Forelimb muscle (tissue), 1 donor: ENCODE results near the gene MGAT4B. TPM values are rescaled to one million over a fixed set of nuclear protein-coding genes. Genes with fewer than 3 reads are reported as not detected.
A peak's percentile ranks its signal among the peaks of the same experiment; 100 is the strongest.

Experiments
- DNase-seq: peaks from one replicate; pipeline ENCODE4 v3.0.0-alpha.2; 2013; ENCODE audit warnings: low read depth
- polyA plus RNA-seq: library from polyadenylated mRNA; unstranded; fragments of 120-200 nt; gene quantifications from one replicate; pipeline ENCODE4 v1.2.1, GENCODE V29; 2013; ENCODE audit not compliant: insufficient read length

The MGAT4B gene
- polyA plus RNA-seq, 1 donor, result 60.7 TPM

GRCh38 chr5:179825655-179826182, 19.1 kb upstream of the MGAT4B start:
- DNase-seq, result no peak

GRCh38 chr5:179824745-179825112, 18.1 kb upstream of the MGAT4B start:
- DNase-seq, result no peak

- DNase-seq, result no peak
Observed at GRCh38 chr5:179823937-179824744, 17.5 kb upstream of the MGAT4B start.

- no peak for DNase-seq
Observed at GRCh38 chr5:179822444-179822990, 15.9 kb upstream of the MGAT4B start.

GRCh38 chr5:179822059-179822432, 15.4 kb upstream of the MGAT4B start:
- no peak for DNase-seq

- DNase-seq, result peak; percentile 73
Observed at GRCh38 chr5:179821298-179822058, 14.8 kb upstream of the MGAT4B start.

- peak; percentile 49 for DNase-seq
Observed at GRCh38 chr5:179820483-179821297, 14.0 kb upstream of the MGAT4B start, which contains the start of gene SQSTM1. Gene SQSTM1, plus strand, starts transcription at chr5:179820905. Its CDS starts 32 bp downstream, at chr5:179820937.

GRCh38 chr5:179820127-179820482, 13.4 kb upstream of the MGAT4B start:
- DNase-seq, result no peak

GRCh38 chr5:179819296-179820126, 12.8 kb upstream of the MGAT4B start:
- no peak for DNase-seq

GRCh38 chr5:179818746-179819295, 12.2 kb upstream of the MGAT4B start:
- DNase-seq, result peak; percentile 61

GRCh38 chr5:179817890-179818745, 11.5 kb upstream of the MGAT4B start:
- no peak for DNase-seq

GRCh38 chr5:179817470-179817840, 10.8 kb upstream of the MGAT4B start:
- DNase-seq, result no peak

- no peak for DNase-seq
Observed at GRCh38 chr5:179816796-179817469, 10.3 kb upstream of the MGAT4B start.

- DNase-seq, result no peak
Observed at GRCh38 chr5:179816401-179816795, 9.7 kb upstream of the MGAT4B start.

- DNase-seq, result no peak
Observed at GRCh38 chr5:179815491-179816249, 9.0 kb upstream of the MGAT4B start.

- no peak for DNase-seq
Observed at GRCh38 chr5:179814090-179814489, 7.4 kb upstream of the MGAT4B start.

- no peak for DNase-seq
Observed at GRCh38 chr5:179812997-179813607, 6.4 kb upstream of the MGAT4B start.
